Right ventricle myocardium inferior (tissue), 1 donor: ENCODE results near the gene SERPINB2. TPM values are rescaled to one million over a fixed set of nuclear protein-coding genes. Genes with fewer than 3 reads are reported as not detected.

Experiments used
- ATAC-seq: fragments of 200-7000 bp; cut with Tn5 transposase; one replicate; pipeline ENCODE4 v1.9.1; 2020; ENCODE audit warnings: mild to moderate bottlenecking, moderate library complexity
- DNase-seq: peaks from one replicate; pipeline ENCODE4 v3.0.0; 2021; ENCODE audit errors: missing footprints
- intact Hi-C: fragments of 100-400 bp; cut with DNase I; formaldehyde crosslinking; loops from one replicate; pipeline ENCODE4 v1.11.0; 2022
- total RNA-seq: library from RNA; stranded (reverse); fragmentation: NEBNext Ultra II Directional; extraction: Animal tissue kit (Norgen Biotek cat#: 25700); gene quantifications from one replicate; pipeline ENCODE4 v1.2.1, GENCODE V29; 2021
- donor health status: DM: no; HTN: yes; CAD: no; lungs with severe emphysema.

SERPINB2 gene
- total RNA-seq, 1 donor from 2014 or later: not detected

DNA sequence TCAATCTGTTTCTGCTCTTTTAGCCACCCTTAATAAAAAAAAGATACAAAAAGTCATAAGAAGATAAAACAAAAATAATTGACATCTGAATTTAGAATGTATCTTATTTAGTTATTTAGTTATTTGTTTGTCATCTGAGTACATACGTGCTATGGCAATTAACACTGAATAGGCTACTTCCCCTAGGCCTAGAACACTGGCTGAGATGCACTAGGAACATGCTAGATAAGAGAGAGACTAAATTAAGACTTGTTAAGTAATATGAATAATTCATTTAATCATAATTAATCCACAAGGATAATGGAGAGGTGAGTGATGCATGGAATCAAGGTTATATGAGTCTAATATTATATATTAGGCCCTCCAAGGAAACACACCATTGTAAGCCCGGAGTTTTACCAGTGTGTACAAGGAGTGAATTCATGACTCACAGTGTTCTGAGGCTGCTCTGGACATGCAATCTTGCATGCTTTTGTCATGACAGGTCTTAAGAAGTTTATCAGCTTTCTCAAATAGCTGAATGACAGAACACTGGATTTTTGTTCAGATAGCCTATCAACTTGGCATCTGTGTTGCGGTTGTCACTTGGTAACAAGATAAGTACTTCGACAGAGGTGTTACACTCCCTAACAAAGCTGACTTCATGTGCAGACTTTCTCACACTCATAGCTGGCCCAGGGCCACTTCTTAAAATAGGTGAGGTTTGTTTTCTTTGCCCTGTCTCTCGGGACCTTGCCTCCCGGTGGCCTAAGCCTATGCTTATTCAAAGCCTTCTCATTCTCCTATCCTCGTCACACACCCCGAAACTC lies 5.0 kb upstream of the SERPINB2 start:
- ATAC-seq (peak; percentile 76), DNase-seq (no peak)
- intact Hi-C loops: no loop called here

DNA sequence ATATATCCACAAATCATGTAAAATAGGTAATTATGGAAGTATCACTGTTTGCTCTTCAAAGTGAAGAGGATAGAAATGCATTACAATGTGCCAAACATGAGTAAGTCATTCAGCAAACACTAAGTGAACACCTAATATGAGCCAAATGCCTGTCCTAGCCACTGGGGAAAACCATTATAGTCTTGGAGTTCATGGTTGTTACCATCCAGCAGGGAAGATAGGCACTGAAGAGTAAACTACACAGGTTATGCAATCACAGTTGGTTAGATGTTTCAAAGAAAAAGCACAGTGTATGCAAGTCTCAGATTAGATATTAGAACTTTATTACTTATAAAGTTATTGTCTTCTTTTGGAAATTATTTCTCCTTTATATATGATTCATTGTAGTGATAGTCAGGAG lies 3.9 kb upstream of the SERPINB2 start:
- ATAC-seq: no peak
- intact Hi-C loops: no loop called here
- no peak for DNase-seq

DNA sequence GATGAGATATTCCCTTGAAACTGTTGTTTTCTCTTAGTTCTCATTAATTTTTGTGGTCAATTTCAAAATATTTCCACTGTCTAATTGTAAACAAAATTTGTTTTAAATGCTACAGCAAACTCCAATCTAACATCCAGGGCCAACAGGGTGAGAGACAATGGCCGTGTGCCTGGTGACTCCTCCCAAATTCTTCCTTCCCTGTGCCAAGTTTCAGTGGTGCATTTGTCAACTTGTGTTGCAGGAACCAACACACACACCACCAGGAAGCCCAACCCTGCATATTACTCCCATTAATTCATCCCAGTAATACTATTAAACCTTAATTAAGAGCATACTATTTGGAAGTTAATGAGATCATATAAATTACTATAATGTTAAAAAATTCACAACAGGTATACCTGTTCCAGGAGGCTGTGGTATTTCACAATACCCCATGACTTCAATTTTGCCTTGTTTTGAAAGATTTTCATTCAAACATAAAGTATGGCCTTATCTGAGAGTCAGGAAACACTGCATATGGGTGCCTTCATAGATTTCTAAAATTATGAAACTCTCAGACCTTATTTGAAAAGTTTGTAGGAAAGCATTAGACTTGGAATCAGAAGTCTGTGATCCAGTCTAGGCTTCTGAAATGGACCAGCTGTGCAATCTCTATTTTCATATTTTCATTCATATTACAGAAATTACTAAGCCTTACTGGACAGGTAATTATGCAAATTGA lies 1.1 kb downstream of the SERPINB2 start:
- ATAC-seq (no peak), DNase-seq (no peak)
- intact Hi-C loops: no loop called here

DNA sequence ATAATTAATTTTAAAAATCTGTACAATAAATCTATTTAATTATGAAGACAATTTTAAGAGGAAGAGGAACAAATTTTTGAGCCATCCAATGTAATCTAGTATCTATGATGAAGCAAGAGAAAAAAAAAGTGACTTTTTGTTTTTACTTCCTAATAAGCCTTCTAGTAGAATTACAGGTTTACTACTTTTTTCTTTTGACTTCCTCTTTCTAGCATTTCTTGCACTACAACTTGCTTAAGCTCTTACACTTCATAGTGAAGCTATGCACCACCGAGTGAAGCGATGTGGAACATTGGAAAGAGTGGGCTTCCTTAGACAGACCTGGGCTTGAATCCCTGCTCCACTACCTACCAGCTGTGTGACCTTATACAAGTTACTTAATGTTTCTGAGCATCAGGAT lies 2.1 kb downstream of the SERPINB2 start:
- ATAC-seq (no peak), DNase-seq (no peak)

DNA sequence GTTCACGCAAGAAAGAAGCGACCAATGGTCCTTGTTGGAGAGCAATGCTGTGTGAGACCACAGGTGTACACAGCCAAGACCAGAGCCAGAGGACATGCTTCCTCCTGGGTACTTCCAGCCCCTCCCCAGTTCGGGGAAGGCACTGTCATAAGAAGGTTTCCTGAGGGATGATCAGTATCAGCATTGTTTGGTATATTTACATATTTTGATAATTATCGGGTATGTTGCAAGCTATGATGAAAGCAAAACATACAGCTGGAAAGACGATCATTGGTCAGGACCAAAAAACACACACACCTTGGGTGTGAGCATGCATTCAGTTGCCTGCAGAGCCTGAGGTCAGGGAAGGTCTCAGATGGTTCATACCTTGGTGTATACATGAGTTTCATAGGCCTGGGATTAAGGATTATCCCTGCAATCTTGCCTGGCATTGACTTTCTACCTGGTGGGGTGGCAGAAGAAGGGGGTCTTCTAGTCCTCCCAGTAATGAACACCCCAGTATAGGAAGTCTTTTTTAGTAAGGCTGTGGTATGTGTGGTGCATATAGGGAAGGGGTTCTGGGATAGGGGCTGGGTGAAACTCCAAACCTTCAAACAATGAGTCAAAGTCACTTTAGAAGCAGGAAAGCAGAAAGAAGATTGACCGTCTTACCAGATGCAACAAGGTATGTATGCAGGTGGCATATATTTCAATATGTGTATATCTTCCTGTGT lies 2.9 kb downstream of the SERPINB2 start:
- ATAC-seq (no peak), DNase-seq (no peak)
- intact Hi-C loops: no loop called here

More for the DNA sequence above, 2.1 kb downstream of the SERPINB2 start:
- intact Hi-C loops: no loop called here

DNA sequence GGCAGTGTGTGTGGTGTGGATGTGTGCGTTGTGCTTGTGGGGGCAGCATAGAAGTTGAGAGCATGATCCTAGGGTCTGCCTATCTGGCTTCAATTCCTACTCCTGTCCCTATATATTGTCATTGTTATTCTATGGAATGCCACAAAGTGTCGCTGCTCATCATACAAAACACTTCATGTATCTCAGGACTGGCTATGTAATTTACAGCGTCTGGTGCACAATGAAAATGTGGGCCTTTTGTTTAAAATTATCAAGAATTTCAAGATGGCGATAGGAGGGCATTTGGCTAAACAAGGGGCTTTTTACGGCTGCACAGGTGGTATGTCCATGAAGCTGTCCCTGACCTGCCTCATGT lies 3.4 kb downstream of the SERPINB2 start:
- ATAC-seq: no peak
- intact Hi-C loops: no loop called here
- DNase-seq: no peak

DNA sequence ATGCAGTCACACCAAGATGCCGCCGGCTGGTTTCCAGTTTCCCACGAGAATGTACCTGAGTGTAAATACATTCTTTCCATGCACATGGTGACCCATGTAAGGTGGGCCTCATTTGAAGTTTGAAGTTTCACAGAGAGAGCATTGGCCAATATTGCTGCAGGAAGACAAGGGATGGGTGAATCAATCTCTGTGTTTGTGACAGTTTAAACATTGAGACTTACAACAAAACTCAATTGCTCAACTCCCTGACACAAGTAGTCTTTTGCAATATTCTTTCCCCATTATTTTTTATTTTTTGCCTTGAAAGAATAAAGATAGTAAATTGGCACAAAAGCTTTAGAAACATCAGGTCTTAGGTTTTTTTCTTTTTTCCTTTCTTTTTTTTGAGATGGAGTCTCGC lies 5.1 kb downstream of the SERPINB2 start:
- DNase-seq: no peak
- intact Hi-C loops: no loop called here
- no peak for ATAC-seq

DNA sequence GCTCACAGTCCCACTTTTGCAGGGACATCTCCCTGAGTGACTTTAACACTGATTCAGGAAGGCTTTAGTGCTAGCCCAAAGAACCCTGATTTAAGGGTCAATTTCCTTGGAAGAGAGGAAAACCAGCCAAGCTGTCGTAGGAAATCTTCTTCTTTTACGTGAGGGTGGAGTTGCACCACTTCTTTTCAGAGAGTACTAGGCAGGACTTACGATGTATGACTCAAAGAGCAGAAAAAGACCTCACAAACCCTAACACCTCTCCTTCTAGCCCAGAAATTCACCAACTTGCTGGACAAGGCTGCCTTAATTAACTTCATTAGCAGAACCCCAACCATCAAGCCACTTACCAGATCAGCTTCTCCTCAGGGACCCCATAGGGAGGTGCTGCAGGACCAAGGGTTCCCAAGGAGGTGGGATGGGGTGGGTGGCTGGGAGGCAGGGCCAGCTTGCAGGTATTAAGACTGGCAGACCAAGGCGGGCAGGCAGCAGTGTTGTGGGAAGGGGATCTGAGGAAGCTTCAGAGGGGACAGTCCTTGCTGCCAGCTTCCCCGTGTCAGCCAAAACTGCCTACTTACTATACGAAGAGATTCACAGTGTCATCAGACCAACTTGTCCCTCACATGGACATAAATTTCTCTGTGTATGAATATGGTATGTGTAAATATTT lies 6.7 kb downstream of the SERPINB2 start:
- intact Hi-C loops: no loop called here
- ATAC-seq (no peak), DNase-seq (no peak)

DNA sequence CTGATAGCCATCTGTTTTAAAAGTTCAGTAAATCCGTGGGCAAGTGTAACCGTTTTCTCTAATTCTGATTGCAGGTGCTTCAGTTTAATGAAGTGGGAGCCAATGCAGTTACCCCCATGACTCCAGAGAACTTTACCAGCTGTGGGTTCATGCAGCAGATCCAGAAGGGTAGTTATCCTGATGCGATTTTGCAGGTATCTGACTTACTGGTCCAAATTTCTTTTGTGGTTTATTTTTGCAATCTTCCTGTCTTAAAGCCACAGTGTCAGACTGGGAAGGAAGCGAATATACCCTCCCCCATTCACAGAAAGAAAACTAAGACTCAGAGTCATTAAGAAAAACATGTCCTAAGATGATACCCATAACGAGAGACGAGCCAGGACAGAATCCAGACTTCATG lies 7.7 kb downstream of the SERPINB2 start:
- intact Hi-C loops: no loop called here
- no peak for ATAC-seq
- no peak for DNase-seq

DNA sequence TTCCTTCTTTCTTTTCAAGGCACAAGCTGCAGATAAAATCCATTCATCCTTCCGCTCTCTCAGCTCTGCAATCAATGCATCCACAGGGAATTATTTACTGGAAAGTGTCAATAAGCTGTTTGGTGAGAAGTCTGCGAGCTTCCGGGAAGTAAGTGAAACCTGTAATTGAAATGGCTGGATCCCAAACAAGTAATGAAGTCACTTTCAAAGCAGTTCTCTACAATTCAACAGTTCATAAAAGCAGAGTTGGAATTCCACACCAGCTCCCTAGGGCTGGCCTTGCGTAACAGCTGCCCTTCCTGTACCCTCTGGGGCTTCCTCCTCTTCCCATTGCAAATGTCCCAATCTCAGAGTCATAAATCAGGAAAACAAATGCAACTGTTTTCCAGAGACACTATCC lies 9.6 kb downstream of the SERPINB2 start:
- intact Hi-C loops: no loop called here
- ATAC-seq (no peak), DNase-seq (no peak)

DNA sequence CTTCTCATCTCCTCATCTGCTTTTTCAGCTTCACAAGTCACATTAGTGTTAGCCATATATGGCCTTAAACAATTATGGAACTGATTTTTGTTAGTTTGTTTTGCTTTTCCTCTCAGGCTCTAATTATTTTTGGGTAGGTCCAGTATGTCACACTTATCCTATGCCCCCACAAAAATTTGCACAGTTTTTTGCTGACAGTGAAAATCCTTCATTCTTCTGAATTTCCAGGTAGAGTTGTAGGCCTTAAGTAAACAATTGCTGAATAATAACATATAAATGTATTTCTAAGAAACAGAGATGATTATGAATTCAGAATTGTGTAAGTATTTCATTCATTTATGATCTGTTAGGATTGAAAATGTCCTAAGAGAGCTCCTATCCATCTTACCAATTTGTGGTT lies 11.7 kb downstream of the SERPINB2 start:
- ATAC-seq (no peak), DNase-seq (no peak)
- intact Hi-C loops: no loop called here

DNA sequence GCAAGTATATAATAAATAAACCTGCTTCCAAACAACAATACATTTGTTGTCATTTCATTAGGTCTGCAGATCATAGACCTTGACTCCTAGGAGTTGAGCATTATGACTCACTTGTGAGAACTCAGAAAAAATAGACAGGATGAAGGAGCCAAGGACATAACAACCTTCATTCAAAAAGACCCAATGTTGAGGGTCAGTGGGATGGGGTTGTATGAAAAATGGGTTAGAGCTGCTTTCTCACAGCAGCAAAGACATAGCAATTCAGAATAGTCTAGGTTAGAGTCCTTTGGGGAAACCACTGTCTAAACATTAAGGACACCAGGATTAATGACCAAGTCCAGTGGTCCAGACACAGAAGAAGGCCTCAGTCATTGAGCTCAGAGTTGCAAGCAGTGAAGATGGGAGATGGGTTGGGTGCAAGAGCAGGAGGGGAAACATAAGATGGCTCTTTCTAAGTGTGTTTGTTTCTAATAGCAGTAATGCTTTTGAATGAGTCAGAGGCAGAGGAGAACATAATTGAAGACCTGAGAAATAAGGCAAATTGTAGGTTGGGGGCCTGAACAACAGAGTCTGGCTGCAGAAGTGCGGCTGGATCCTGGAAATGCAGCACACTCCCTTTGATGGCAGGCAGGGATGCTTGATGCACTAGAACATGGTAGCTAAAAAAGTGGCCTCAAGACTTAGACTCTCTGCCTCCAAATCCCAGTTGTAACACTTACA lies 16.5 kb downstream of the SERPINB2 start:
- no peak for DNase-seq
- ATAC-seq: no peak
- intact Hi-C loops: no loop called here

DNA sequence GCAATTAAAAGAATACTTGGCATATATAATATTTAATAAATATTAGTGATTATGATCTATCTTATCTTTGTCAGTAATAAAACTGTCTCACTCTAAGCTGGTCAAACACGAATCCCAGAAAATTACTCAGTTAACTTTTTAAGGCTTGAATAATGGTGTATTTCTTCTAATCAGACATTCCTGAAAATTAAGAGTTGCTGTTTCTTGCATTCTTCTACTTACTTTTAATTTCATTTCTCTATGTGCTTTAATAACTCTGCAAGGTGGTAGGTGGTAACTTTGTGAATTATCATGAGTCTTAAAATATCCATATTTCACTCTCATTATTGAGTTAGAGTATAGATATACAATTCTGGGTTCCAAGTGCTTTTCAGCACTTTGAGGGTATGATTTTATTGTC lies 17.2 kb downstream of the SERPINB2 start:
- ATAC-seq: no peak
- intact Hi-C loops: no loop called here
- DNase-seq: no peak

DNA sequence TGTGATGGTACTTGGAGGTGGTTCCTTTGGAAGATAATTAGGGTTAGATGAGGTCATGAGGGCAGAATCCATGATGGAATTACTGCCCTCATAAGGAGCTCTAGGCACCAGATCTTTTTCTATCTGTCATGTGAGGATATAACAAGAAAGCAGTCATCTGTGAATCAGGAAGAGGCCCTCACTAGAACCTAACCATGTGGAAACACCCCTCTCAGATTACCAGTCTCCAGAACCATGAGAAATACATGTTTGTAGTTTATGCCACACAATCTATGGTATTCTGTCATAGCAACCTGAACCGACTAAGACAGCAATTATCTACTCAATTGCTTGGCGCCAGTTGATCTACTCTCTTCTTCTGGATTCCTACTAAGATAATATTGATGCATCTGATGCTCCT lies 17.9 kb downstream of the SERPINB2 start:
- no peak for DNase-seq
- no peak for ATAC-seq
- intact Hi-C loops: no loop called here

DNA sequence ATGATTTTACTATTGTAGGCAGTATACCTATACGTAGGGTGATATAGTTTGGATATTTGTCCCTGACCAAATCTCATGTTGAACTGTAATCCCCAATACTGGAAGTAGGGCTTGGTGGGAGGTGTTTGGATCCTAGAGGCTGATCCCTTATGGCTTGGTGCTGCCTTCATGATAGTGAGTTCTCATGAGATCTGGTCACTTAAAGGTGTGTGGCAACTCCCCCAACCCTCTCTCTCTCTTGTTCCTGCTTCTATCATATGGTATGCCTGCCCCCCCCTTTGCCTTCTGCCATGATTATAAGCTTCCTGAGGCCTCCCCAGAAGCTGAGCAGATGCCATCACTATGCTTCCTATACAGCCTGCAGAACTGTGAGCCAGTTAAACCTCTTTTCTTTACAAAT lies 18.6 kb downstream of the SERPINB2 start:
- intact Hi-C loops: no loop called here
- ATAC-seq (no peak), DNase-seq (no peak)

DNA sequence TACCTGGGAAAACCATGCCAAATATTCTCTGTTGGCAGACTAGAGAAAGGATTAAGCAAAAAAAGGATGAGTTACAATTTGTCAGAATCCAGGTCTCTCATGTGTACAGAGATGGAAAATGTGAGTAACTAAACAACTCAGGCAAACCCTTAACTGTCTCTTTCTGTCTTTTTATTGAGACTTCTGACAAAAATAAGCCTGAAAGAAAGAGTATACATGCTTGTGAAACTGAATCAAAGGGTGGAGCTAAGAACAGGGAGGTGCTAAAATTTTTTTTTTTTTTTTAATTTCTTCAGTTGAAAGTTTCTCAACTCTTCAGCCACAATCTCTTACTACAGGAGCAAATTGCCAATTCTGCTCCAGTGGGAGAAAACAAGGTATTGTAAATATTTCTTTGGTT lies 20.2 kb downstream of the SERPINB2 start, which contains the start of gene SERPINB10:
TSS of gene SERPINB10 (plus strand) at position 295 of the 400 bp plus-strand sequence. CDS start 7,553 bp downstream, outside the sequence.
- ATAC-seq: no peak
- intact Hi-C loops: no loop called here
- no peak for DNase-seq

DNA sequence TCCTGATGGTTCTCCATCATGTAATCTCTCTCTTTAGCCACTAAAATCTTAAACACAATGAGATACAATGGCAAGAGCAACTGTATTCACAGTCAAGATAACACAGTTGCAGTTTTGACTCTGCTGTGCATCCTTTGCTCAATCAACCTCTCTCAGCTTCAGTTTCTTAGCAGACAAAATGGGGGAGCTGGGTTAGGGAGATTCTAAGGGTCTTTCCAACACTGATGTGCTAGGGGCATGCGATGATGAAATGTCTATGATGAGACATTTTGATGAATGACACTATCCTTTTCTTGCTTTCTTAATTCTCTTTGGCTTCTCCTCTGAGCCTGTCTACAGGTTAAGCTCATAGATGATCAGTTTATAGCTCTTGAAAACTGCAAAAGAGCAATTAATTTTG lies 21.4 kb downstream of the SERPINB2 start:
- intact Hi-C loops: no loop called here
- ATAC-seq (no peak), DNase-seq (no peak)

DNA sequence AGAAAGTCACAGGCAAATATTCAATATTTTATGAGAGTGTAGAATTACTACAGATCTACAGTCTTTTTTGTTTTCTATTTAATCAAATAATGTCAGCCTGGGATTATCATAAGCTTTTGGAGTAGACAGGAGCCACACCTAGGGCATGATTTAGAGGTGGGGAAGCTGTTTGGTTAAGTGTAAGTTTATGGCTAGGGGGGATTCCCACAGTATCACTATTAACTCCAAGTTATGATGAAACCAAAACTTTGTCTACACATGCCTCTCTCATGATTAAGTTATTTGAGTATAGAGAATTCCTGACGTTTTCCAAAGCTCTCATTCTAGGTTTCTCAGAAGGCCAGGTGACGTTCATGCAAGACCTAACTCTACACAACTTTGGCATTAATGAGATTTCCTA lies 22.4 kb downstream of the SERPINB2 start:
- DNase-seq (no peak), ATAC-seq (no peak)
- intact Hi-C loops: no loop called here

DNA sequence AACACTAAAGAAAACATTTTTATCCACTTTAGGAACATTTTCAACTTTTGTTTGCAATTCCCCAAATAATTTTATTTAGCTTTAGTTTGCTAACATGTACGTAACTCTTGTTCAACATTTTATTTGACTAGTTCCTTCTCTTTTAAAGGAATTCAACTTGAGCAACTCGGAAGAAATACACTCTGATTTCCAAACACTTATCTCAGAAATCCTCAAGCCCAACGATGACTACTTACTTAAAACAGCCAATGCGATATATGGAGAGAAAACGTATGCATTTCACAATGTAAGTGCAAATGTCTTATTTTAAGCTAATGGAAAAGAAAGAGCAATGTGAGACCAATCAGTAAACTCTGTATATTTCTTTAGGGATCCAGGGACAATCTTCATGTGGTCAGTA lies 30.3 kb downstream of the SERPINB2 start:
- ATAC-seq: no peak
- intact Hi-C loops: no loop called here
- DNase-seq: no peak
